HS-27A (cell line): ENCODE data around the gene VEZT.
"Not testable (repeated sequence)": the region's sequence is repeated elsewhere in the genome, so short reads cannot be mapped to it uniquely, and the experiment has no call there.

Experiments used
- DNase-seq: peaks from one replicate; pipeline ENCODE4 v3.0.0-alpha.2; 2012; ENCODE audit warnings: low read depth, missing footprints

Gene VEZT

DNA sequence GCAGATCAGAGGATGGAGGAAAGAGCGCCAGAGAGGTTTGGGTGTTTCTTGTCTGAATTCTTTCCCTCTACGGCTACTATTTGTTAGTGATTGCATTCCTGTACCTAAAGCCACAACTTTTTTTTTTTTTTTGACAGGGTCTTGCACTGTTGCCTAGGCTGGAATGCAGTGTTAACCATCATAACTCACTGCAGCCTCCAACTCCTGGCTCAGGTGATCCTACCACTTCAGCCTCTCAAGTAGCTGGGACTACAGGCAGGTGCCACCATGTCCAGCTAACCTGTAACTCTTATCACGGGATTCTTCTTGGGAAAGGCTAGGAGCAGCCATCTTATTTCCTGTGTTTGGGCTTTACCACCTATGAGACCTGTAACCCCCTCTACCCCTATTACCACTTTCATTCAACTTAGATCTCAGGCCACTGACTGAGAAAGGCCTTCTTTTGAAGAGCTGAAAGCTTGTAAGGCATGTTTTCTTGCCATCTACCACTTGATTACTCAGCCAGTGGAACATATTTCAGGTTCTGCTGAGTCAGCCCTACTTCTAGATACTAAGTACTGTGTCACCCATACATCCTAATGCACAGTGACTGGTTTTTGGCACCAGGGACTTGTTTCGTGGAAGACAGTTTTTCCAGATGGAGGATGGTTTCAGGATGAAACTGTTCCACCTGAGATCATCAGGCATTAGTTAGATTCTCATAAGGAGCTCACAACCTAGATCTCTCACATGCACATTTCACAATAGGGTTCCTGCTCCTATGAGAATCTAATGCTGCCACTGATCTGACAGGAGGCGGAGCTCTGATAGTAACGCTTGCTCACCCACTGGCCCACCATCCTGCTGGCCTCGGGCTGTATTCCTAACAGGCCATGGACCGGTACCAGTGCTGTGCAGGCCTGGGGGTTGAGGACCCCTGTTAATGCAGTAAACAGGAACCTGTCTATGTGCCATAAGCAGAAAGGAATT is 6.9 kb downstream of the VEZT start:
- DNase-seq = no peak

DNA sequence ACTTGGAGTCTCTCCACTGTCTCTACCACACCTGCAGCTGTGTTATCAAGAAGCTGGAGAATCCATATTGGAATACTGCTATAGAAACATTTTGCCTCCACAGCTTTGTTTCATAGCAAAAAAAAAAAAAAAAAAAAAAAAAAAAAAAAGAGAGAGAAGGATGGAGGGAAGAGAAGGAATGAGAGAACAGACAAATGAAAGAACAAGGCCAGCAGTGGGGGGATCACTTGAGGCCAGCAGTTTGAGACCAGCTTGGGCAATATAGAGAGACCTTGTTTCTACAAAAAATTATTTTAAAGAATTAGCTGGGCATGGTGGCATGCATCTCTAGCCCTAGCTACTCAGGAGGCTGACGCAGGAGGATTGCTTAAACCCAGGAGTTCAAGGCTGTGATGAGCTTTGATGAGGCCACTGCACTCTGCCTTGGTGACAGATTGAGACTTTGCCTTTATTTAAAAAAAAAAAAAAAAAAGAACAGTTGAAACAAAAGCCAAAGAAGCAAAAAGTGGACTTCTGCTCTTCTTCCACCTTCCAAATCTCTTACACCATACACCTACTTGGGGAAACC is 8.1 kb downstream of the VEZT start:
- DNase-seq = no peak

DNA sequence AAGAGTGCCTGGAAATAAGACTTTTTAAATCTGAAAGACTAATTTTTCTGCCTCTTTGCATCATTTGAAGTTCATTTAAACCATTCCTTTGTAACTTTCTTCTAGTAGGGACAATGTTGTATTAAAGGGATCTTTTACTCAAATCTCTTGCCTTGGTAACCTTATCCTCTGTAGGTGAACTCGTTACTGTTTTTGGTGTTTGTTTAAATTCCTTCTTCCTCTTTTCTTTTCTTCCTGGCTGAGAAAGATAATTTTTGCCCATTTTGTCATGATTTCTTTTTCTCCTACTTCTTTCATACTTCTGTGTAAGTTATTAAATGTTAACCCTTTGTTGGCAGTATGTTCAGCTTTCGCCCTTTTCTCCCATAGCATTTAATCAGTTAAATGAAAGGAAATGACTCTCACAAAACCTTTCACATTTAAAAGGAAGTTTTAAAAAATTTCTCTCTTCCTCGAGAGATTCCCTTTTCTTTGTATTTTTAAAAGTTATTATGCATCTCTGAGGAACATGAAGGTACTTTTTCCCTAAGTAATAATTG is 10.3 kb downstream of the VEZT start:
- DNase-seq = no peak

DNA sequence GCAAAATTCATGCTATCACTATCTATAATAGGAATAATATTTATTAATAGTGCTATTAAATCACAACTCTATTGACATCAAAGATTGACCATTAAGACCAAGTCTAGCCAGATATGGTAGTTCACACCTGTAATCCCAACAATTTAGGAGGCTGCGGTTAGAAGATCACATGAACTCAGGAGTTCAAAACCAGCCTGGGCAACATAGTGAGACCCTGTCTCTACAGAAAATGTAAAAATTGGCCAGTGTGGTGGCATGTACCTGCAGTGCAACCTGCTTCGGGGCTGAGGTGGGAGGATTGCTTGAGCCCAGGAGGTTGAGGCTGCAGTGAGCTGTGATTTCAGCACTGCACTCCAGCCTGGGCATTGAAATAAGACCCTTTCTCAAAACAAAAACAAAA is 11.0 kb downstream of the VEZT start:
- no peak for DNase-seq

DNA sequence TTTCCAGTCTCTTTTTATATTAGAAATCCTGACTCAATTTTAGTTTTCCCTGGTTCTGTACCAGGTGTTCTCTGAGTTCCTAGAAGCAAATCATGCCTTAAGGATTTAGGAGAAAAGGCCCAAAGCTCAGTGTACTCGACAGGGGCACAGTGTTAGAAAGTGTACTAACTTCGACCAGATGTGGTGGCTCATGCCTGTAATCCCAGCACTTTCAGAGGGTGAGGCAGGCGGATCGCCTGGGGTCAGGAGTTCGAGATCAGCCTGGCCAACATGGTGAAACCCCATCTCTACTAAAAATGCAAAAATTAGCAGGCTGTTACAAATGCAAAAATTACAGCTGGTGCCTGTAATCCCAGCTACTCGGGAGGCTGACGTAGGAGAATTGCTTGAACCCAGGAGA is 12.0 kb downstream of the VEZT start:
- DNase-seq = no peak

DNA sequence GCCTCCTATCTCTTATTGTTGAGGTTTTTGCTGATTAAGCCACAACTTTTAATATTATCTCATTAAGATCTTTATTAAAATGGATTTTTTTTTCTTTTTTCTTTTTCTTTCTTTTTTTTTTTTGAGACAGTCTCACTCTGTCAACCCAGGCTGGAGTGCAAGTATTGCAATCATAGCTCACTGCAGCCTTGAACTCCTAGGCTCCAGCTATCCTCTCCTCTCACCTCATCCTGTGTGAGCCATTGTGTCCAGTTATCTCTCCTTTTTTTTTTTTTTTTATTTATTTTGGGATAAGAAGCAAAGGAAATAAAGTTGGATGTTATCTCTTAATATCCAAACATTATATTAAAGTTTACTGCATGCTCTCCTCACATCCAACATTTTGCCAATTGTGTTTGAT is 12.7 kb downstream of the VEZT start:
- DNase-seq = no peak

DNA sequence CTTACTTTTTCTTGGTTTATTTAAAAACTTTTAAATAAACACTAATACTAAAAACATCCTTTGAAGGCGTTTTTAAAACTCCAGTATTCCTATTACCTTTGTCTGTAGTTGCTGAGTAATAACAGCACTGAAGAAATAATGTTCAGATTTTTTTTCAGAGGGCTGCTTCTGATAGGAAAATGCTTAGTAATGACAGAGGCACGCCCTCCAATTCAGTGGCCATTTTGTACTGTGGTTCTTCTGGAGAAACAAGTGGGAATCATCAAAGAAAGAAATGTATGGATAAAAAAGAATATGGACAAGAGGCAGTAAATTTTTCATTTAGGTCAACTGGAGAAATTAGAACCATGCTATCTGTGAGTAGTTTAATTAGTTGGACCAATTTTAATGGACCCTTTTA is 13.6 kb downstream of the VEZT start:
- DNase-seq = no peak

DNA sequence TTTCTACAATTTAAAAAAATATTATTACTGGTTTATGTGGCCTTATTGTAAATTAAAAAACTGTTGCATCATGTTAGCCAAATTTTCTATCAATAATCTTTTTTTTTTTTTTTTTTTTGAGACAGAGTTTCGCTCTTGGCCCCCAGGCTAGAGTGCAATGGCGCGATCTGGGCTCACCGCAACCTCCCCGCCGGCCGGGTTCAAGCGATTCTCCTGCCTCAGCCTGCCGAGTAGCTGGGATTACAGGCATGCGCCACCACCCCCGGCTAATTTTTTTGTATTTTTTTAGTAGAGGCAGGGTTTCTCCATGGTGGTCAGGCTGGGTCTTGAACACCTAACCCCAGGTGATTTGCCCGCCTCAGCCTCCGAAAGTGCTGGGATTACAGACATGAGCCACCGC is 16.6 kb downstream of the VEZT start:
- DNase-seq = not testable (repeated sequence)

DNA sequence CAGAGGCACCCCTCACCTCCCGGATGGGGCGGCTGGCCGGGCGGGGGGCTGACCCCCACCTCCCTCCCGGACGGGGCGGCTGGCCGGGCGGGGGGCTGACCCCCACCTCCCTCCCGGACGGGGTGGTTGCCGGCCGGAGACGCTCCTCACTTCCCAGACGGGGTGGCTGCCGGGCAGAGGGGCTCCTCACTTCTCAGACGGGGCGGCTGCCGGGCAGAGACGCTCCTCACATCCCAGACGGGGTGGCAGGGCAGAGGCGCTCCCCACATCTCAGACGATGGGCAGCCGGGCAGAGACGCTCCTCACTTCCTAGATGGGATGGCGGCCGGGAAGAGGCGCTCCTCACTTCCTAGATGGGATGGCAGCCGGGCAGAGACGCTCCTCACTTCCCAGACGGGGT is 18.0 kb downstream of the VEZT start:
- not testable (repeated sequence) for DNase-seq

DNA sequence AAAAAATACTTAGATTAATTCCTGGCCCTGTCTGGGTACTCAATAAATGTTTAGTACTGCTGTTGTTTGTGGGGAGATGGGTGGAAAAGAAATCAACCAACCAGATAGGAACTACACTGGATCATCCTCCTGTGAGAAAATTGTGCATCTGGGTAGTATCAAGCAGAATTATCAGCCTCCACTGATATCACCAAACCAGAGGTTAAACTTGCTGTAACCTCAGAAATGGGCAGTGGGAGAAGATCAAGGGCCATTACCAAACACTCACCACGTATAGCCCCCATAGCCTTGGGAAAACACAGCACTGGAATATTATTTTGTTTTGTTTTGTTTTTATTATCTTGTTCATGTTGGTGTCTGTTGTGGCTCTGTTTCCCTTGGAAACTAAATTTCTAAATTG is 19.7 kb downstream of the VEZT start:
- DNase-seq = no peak

DNA sequence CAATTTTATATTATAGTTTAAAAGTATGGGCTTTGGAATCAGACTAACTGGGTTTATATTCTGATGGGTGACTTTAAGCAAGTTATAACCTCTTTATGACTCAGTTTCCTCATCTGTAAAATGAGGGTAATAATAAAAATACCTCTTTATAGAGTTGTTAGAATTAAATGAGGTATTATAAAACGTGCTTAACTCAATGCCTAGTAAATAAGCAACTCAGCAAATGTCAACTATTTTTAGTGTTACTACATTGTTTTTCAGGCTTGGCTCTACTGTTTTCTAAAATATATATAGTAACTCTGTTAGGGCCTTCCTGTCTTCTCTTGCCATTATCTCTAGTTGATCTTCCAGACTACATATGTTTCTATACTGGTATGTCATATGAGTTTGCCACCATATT is 20.5 kb downstream of the VEZT start:
- no peak for DNase-seq

DNA sequence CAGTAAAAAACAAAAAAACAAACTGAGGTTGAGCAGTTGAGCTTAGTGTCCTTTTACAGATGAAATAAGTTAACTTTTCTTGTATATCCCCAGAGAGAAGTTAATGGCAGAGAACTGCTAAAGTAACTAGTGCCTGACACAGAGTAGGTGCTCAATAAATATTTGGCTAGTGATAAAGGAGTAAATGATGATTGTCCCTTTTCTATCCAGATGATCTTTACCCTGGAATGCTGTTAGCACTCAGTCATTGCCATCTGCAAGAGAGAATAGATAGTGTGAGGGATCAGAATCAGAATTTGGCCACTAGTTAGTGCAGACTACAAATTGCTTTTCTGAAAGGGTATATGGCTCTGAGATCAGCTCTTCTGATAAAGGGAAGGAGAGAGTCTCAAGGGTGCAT is 21.6 kb downstream of the VEZT start:
- no peak for DNase-seq

DNA sequence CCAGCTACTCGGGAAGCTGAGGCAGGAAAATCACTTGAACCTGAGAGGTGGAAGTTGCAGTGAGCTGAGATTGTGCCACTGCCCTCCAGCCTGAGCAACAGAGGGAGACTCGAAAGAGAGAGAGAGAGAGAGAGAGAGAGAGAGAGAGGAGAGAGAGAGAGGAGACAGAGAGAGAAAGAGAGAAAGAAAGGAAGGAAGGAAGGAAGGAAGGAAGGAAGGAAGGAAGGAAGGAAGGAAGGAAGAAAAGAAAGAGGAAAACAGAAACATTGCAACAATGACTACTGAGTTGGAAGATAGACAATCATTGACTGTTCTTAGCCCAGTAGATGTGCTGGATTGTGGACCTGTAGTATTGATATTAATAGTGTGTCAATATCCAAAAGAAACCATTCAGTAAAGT is 22.2 kb downstream of the VEZT start:
- DNase-seq = not testable (repeated sequence)

DNA sequence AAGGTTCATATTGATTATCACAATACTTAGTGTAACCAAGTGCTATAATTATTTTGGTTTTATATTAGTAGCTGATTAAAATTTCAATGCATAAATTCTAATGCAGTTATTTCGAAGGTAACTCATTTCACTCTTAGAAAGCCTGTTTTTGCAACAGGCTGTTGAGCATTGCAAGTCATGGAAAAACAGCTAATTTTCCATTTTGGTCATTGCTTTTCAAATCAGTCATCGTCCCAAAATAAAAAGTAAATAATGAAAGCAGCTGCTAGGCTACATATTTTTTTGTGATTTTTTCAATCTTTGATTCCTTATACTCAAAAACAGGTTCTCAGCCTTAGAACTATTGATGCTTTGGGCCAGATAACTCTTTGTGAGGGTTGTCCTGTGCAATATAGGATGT is 22.9 kb downstream of the VEZT start:
- DNase-seq = no peak

DNA sequence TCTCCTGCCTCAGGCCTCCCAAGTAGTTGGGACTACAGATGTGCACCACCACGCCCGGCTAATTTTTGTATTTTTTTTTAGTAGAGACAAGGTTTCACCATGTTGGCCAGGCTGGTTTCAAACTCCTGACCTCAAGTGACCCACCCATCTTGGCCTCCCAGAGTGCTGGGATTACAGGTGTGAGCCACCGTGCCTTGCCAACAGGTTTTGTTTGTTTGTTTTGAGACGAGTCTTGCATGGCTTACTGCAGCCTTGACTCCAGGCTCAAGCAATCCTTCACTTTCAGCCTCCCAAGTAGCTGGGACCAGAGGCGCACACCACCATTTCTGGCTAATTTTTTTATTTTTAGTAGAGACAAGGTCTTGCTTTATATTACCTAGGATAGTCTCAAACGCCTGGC is 23.5 kb downstream of the VEZT start:
- not testable (repeated sequence) for DNase-seq

DNA sequence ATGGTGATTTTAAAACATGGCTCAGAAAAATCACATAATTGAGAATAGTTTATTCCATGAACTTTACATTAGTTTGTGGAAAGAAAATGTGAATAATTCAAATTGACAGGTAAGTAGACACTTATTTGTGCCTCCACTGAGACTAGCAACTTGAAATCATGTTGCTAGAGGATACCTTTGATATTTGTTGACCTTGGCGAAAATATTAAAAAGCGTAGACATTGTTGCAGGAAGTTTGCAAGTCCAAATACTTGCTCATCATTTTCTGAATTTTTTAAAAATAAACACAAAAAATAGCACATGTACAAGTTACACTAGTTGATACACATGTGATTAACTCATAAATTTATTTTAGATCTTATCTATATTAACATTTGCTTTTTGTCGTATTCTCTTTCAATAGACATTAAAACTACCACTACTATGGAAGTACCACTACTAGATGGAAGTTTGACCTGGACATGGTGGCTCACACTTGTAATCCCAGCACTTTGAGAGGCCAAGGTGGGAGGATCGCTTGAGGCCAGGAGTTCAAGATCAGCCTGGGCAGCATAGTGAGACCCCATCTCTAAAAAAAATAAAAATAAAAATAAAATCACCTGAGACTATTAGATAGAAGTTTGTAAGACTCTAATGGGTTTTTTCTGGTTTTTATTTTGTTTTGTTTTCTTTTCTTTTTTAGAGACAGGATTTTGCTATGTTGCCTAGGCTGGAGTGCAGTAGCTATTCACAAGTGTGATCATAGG is 24.3 kb downstream of the VEZT start:
- no peak for DNase-seq

DNA sequence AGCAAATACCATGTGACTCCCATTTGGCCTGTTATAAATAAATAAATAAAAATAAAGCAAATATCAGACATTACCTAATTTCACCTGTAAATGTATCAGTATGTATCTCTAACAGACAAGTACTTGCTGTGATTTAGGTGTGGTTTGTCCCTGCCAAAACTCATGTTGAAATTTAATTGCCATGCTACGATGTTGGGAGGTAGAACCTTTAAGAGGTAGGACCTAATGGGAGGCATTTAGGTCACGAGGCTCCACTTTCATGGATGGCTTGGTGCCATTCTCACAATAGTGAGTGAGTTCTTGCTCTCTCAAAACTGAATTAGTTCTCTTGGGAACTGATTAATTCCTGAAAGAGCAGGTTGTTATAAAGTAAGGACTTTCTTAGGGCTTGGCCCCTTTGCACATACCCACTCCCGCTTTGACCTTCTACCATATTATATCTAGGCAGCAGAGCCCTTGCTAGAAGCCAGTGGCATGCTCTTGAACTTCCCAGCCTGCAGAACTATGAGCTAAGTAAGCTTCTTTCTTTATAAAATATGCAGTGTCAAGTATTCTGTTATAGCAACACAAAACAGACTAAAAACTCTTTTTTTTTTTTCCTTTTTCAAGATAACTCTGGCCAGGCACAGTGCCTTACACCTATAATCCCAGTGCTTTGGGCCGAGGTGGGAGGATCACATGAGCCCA is 26.0 kb downstream of the VEZT start:
- DNase-seq = no peak

DNA sequence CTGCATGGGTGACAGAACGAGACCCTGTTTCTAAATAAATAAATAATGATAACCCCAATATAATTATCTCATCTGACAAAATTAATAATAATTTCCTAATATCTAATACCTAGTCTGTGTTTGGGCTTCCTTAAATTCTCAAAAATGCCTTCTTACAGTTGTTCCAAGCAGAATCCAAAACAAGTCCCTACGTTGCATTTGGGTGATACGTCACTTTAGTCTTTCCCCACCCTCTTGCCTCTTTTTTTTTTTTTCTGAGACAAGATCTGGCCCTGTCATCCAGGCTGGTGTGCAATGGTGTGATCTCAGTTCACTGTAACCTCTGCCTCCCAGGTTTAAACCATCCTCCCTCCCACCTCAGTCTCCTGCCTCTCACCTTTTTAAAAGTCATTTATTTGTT is 26.7 kb downstream of the VEZT start:
- no peak for DNase-seq

DNA sequence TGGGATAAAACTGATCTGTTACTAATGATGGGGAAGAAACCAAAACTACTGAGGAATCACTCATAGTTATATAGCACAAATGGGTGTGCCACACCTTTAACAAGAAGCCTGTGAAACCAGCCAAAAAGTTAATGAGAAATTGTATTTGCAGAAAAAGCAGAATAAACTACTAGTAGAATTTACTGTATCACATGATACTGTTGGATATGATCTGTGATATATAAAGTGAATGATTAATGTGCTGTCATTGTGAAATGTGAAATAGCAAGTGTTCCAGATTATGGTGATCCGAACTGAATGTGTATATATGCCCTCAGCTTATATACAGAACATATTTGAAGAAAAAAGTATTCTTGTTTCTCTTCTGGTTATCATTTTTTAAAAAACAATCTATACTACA is 30.5 kb downstream of the VEZT start:
- no peak for DNase-seq

DNA sequence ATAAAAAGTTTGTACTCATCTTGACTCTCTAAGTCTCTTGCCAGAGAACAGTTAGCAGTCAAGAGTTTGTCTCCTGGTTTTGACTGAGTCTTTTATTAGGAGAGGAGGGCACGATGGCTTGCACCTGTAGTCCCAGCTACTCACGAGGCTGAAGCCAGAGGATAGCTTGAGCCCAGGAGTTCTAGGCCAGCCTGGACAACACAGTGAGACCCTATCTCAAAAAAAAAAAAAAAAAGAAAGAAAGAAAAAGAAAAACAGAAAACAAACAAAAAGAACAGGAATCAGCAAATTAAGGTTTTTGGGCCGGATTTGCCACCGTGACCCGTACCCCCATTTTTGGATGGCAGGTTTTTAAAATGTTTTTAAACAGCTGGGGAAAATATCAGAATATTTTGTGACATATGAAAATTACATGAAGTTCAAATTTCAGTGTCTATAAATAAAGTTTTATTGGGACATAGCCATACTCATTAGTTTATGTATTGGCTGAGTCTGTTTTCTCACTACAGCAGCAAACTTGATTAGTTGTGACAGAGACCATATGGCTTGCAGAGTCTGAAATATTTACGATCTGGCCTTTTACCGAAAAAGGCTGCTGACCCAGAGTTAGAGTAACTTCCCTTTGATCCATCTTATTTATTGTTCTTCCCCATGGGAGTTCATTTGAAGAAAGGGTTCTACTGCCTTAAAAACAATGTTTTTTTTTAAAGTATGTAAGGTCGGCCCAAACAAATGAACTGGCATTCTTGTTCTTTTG is 31.2 kb downstream of the VEZT start:
- no peak for DNase-seq

DNA sequence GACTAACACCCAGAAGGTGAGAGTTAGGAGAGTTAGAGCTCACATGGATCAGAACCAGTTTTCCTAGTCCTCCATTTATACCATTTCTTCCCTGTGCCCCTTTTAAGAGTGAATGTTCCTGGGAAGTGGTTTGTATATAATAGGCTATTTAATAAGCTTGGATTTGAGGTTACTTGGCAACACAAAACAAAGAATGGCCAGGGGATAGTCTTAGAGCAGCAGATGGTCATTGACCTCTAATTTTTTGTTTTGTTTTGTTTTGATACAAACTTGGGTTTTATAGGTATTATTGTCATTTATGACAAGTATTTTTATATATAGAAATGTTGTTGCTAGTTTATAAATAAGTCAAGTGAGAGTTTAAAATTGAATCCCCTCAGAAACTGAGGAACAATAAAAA is 35.8 kb downstream of the VEZT start:
- DNase-seq = no peak
